Measurements from ENCODE around the gene MAPK1. TPM values are rescaled to one million over a fixed set of nuclear protein-coding genes. Genes with fewer than 3 reads are reported as not detected.
"Not testable (repeated sequence)": the region's sequence is repeated elsewhere in the genome, so short reads cannot be mapped to it uniquely, and the experiment has no call there.

MAPK1 gene
- total RNA-seq, 2 donors from 2014 or later, result 61.4 to 63.1 TPM

GRCh38 chr22:21850660-21851059, 16.8 kb downstream of the MAPK1 start:
- no peak for DNase-seq (ENCODE audit: low spot score)
- ATAC-seq (ENCODE audit: insufficient number of reproducible peaks, low FRiP score, low read depth), result no peak
- Histone ChIP-seq H3K36me3 (no peaks in the 10 kb centered on the region), H3K4me1 (ENCODE audit: control insufficient read depth in 1 of 2, low read depth in 2 of 2) (peaks cover 41 to 87% of the 10 kb centered on the region in 2 donors), H3K4me3 (peak overlapping the region; percentile 26), H3K27me3 (replicated peaks; ENCODE audit: insufficient read depth) (no peaks in the 10 kb centered on the region), H3K27ac (peak overlapping the region; percentile 53 to 88), H3K9me3 (no peaks in the 10 kb centered on the region)
- no peak for TF ChIP-seq CTCF (IDR thresholded peaks at IDR 0.05)

GRCh38 chr22:21849489-21849888, 18.0 kb downstream of the MAPK1 start:
- Histone ChIP-seq H3K27ac (peak overlapping the region; percentile 53 to 88), H3K4me1 (ENCODE audit: control insufficient read depth in 1 of 2, low read depth in 2 of 2) (peaks cover 35 to 87% of the 10 kb centered on the region in 2 donors), H3K4me3 (peak overlapping the region; percentile 26), H3K9me3 (no peaks in the 10 kb centered on the region), H3K36me3 (no peaks in the 10 kb centered on the region), H3K27me3 (replicated peaks; ENCODE audit: insufficient read depth) (no peaks in the 10 kb centered on the region)
- no peak for DNase-seq (ENCODE audit: low spot score)
- no peak for TF ChIP-seq CTCF (IDR thresholded peaks at IDR 0.05)
- peak; percentile 47 for ATAC-seq (ENCODE audit: insufficient number of reproducible peaks, low FRiP score, low read depth)

- not testable (repeated sequence) for H3K27ac ChIP-seq; ATAC-seq (ENCODE audit: insufficient number of reproducible peaks, low FRiP score, low read depth); H3K9me3 ChIP-seq; DNase-seq (ENCODE audit: low spot score); H3K4me3 ChIP-seq; H3K27me3 ChIP-seq (replicated peaks; ENCODE audit: insufficient read depth); H3K36me3 ChIP-seq
- H3K4me1 ChIP-seq (ENCODE audit: control insufficient read depth in 1 of 2, low read depth in 2 of 2), result peaks cover 35 to 77% of the 10 kb centered on the region in 2 donors
Measured at GRCh38 chr22:21848057-21848456, 19.4 kb downstream of the MAPK1 start.

GRCh38 chr22:21845558-21846453, 21.6 kb downstream of the MAPK1 start:
- H3K27me3 ChIP-seq (replicated peaks; ENCODE audit: insufficient read depth), result no peaks in the 10 kb centered on the region
- no peaks in the 10 kb centered on the region for H3K9me3 ChIP-seq
- no peak for DNase-seq (ENCODE audit: low spot score)
- no peak for ATAC-seq (ENCODE audit: insufficient number of reproducible peaks, low FRiP score, low read depth)
- no peak for TF ChIP-seq CTCF (IDR thresholded peaks at IDR 0.05)
- H3K4me3 ChIP-seq, result no peak overlapping the region
- H3K27ac ChIP-seq, result no peak overlapping the region
- no peaks in the 10 kb centered on the region for H3K36me3 ChIP-seq
- H3K4me1 ChIP-seq (ENCODE audit: control insufficient read depth in 1 of 2, low read depth in 2 of 2), result peaks cover 30 to 69% of the 10 kb centered on the region in 2 donors

GRCh38 chr22:21842946-21843345, 24.5 kb downstream of the MAPK1 start:
- Histone ChIP-seq H3K36me3 (no peaks in the 10 kb centered on the region), H3K4me1 (ENCODE audit: control insufficient read depth in 1 of 2, low read depth in 2 of 2) (peaks cover 15 to 55% of the 10 kb centered on the region in 2 donors), H3K9me3 (no peaks in the 10 kb centered on the region), H3K4me3 (no peak overlapping the region), H3K27me3 (replicated peaks; ENCODE audit: insufficient read depth) (no peaks in the 10 kb centered on the region), H3K27ac (no peak overlapping the region)
- no peak for TF ChIP-seq CTCF (IDR thresholded peaks at IDR 0.05)
- DNase-seq (ENCODE audit: low spot score) (no peak), ATAC-seq (ENCODE audit: insufficient number of reproducible peaks, low FRiP score, low read depth) (no peak)

All from thoracic aorta (tissue), 2 donors.